ENCODE measurements around the gene BTBD16. TPM values are rescaled to one million over a fixed set of nuclear protein-coding genes. Genes with fewer than 3 reads are reported as not detected.

Gene BTBD16
- total RNA-seq, 1 experiment from 2014 or later, result not detected

GRCh38 chr10:122249991-122250750, 20.9 kb upstream of the BTBD16 start:
- no peak overlapping the region for H2BK20ac ChIP-seq (ENCODE audit: low read depth, low read length, poor library complexity, severe bottlenecking)
- H2BK12ac ChIP-seq (ENCODE audit: insufficient read length, low read depth, low read length), result no peak overlapping the region
- Mint-ChIP-seq H3K4me3 (no peak overlapping the region), H3K4me1 (peaks cover 7 to 16% of the 10 kb centered on the region in 2 experiments), H3K27me3 (ENCODE audit: low read depth) (no peaks in the 10 kb centered on the region), H3K36me3 (ENCODE audit: insufficient read depth in 1 of 3, low read depth in 3 of 3) (peaks cover 27 to 59% (median 40%) of the 10 kb centered on the region in 3 experiments), H3K9me3 (no peaks in the 10 kb centered on the region), H3K27ac (peak overlapping the region in 1 of 3 experiments; percentile 79; a peak in 1 of 7 replicates)
- H3K4me2 ChIP-seq (ENCODE audit: insufficient read depth, insufficient read length, low read length), result no peak overlapping the region
- H4K91ac ChIP-seq (ENCODE audit: insufficient read length, low read depth, low read length), result no peak overlapping the region
- H4K20me1 ChIP-seq (ENCODE audit: control insufficient read depth, insufficient read depth, insufficient read length), result no peaks in the 10 kb centered on the region
- no CpG with 5 or more reads among the region's 10 CpGs for WGBS (ENCODE audit: extremely low coverage, insufficient read length, low lambda C conversion rate)
- H3K9ac ChIP-seq (ENCODE audit: extremely low read depth, insufficient read length, low read length), result no peak overlapping the region
- H4K8ac ChIP-seq (replicated peaks; ENCODE audit: insufficient read length, low read depth, low read length), result no peak overlapping the region
- H3T11ph ChIP-seq (ENCODE audit: low read length), result no peak overlapping the region
- H3K27ac ChIP-seq (ENCODE audit: insufficient read length, low read depth, low read length), result no peak overlapping the region
- no peak overlapping the region for H2BK5ac ChIP-seq (ENCODE audit: insufficient read length, low read length)
- H3K18ac ChIP-seq (ENCODE audit: insufficient read length, low read depth, low read length), result no peak overlapping the region
- no peaks in the 10 kb centered on the region for H3K9me3 ChIP-seq (ENCODE audit: control insufficient read depth, low read depth, low read length)
- no peak overlapping the region for H2BK15ac ChIP-seq (ENCODE audit: low read depth, low read length)
- H3K56ac ChIP-seq (ENCODE audit: insufficient read length, low read depth, low read length), result no peak overlapping the region
- no peak for DNase-seq
- no peak overlapping the region for H3K23ac ChIP-seq (ENCODE audit: insufficient read length, low read depth, low read length)
- H2BK120ac ChIP-seq (ENCODE audit: low read depth, low read length, poor library complexity, severe bottlenecking), result no peak overlapping the region
- no peaks in the 10 kb centered on the region for H3K4me1 ChIP-seq (ENCODE audit: insufficient read depth, low read length)
- H3K27me3 ChIP-seq (ENCODE audit: insufficient read depth, low read length), result no peaks in the 10 kb centered on the region
- no peak overlapping the region for H2AFZ ChIP-seq (ENCODE audit: low read length)
- no peak overlapping the region for H3K14ac ChIP-seq (ENCODE audit: insufficient read depth, low read length)
- no peak overlapping the region for H3K4ac ChIP-seq (ENCODE audit: low read depth, low read length)
- H3K79me1 ChIP-seq (ENCODE audit: insufficient read depth, low read depth, low read length, poor library complexity, severe bottlenecking), result no peaks in the 10 kb centered on the region
- TF ChIP-seq, protein P1, sequence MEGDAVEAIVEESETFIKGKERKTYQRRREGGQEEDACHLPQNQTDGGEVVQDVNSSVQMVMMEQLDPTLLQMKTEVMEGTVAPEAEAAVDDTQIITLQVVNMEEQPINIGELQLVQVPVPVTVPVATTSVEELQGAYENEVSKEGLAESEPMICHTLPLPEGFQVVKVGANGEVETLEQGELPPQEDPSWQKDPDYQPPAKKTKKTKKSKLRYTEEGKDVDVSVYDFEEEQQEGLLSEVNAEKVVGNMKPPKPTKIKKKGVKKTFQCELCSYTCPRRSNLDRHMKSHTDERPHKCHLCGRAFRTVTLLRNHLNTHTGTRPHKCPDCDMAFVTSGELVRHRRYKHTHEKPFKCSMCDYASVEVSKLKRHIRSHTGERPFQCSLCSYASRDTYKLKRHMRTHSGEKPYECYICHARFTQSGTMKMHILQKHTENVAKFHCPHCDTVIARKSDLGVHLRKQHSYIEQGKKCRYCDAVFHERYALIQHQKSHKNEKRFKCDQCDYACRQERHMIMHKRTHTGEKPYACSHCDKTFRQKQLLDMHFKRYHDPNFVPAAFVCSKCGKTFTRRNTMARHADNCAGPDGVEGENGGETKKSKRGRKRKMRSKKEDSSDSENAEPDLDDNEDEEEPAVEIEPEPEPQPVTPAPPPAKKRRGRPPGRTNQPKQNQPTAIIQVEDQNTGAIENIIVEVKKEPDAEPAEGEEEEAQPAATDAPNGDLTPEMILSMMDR (conservative IDR thresholded peaks at IDR 0.05), result no peak
- H4K5ac ChIP-seq (ENCODE audit: insufficient read length, low read depth, low read length), result no peak overlapping the region
- H3K23me2 ChIP-seq (ENCODE audit: insufficient read length, low read depth, low read length, poor library complexity, severe bottlenecking), result no peaks in the 10 kb centered on the region
- H2AK5ac ChIP-seq (ENCODE audit: insufficient read length, low read length), result no peak overlapping the region
- no peaks in the 10 kb centered on the region for H3K79me2 ChIP-seq (ENCODE audit: insufficient read depth, low read length)
